ENCODE measurements around the gene KCTD19.

KCTD19 gene

DNA sequence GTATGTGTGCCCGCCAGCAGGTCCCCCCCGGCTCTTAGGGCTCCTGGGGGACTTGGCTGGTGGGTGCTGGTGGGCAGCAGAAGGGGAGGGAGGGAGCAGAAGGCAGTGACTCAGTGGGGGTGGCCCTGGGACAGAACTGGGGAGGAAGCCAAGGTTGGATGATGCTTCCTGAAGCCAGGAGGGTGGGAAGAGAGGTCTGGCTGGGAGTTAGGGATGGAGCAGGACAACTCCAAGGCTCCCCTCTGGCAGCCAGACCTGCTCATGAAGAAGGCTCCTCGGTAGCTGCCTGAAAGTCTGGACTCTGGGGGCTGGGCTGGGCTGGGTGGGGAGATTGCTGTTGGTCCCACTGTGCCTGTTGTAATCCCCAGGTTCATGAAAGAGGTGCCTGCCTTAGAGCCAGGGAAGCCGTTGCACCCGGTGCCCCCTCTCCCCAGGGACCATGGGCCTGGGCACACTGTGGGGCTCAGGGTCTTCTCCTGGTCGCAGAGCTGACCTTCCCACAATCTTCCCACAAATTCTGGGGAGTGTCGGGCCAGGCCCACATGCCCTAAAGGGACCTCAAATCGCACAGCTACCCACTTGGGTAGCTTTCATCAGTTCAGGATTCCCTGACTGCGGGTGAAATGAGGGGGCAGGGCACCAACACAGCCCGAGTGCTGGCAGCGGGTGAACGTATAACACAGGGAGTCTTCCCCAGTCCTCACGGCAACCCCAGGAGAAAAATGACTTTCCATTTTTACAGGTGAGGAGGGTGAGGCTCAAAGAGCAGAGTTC is 48.4 kb downstream of the KCTD19 start:
- peaks cover 10 to 14% of the 10 kb centered on the region in 2 experiments for H3K4me1 ChIP-seq (ENCODE audit: control insufficient read depth in 1 of 2, insufficient read depth in 1 of 2, low read depth in 1 of 2, low read length in 1 of 2)
- H3K27me3 ChIP-seq, result peaks cover 8% of the 10 kb centered on the region
- peak overlapping the region; percentile 49 to 60 for H3K4me3 ChIP-seq (ENCODE audit: low read depth in 1 of 2, low read length in 1 of 2)
- no peaks in the 10 kb centered on the region for H3K9me3 ChIP-seq
- TF ChIP-seq, protein P1, sequence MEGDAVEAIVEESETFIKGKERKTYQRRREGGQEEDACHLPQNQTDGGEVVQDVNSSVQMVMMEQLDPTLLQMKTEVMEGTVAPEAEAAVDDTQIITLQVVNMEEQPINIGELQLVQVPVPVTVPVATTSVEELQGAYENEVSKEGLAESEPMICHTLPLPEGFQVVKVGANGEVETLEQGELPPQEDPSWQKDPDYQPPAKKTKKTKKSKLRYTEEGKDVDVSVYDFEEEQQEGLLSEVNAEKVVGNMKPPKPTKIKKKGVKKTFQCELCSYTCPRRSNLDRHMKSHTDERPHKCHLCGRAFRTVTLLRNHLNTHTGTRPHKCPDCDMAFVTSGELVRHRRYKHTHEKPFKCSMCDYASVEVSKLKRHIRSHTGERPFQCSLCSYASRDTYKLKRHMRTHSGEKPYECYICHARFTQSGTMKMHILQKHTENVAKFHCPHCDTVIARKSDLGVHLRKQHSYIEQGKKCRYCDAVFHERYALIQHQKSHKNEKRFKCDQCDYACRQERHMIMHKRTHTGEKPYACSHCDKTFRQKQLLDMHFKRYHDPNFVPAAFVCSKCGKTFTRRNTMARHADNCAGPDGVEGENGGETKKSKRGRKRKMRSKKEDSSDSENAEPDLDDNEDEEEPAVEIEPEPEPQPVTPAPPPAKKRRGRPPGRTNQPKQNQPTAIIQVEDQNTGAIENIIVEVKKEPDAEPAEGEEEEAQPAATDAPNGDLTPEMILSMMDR (IDR thresholded peaks at IDR 0.05), result no peak
- H3K36me3 ChIP-seq, result no peaks in the 10 kb centered on the region
- H3K27ac ChIP-seq, result no peak overlapping the region

DNA sequence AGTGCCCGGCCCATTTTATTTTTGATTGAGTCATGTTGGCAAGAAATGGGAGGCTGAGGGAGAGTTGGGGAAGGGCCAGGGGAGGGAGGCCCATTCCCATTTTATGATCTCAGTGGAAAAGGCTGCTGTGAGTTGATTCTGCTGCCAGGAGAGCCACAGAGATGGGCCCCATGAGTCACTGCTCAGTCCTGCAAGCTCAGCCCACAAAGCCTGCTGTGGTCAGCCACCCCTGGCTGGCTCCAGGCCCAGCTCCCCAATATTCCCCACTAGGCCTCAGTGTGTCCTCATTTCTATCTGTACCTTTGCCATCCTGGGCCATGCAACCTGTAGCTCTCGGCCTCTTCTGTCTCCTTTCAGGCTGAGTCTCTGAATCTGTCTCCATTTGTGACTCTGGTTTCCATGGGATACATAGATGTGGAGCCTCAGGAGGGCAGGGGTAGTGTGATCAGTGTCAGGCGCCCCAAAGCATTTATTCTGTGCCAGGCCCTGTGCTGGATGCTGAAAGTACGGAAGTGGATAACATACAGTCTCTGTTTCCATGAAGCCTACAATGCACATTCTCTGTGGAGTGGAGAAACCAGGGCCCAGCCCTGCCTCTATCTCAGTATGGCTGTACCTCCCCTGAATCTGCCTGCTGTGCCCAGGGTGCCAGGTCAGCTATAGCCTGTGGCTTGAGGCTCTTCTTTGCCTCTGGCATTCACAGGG is 49.1 kb downstream of the KCTD19 start:
- Histone ChIP-seq H3K27me3 (peaks cover 8% of the 10 kb centered on the region), H3K4me3 (ENCODE audit: low read depth in 1 of 2, low read length in 1 of 2) (no peak overlapping the region), H3K9me3 (no peaks in the 10 kb centered on the region), H3K27ac (no peak overlapping the region), H3K4me1 (ENCODE audit: control insufficient read depth in 1 of 2, insufficient read depth in 1 of 2, low read depth in 1 of 2, low read length in 1 of 2) (peaks cover 10 to 14% of the 10 kb centered on the region in 2 experiments), H3K36me3 (no peaks in the 10 kb centered on the region)
- TF ChIP-seq, protein P1 (IDR thresholded peaks at IDR 0.05), result no peak

DNA sequence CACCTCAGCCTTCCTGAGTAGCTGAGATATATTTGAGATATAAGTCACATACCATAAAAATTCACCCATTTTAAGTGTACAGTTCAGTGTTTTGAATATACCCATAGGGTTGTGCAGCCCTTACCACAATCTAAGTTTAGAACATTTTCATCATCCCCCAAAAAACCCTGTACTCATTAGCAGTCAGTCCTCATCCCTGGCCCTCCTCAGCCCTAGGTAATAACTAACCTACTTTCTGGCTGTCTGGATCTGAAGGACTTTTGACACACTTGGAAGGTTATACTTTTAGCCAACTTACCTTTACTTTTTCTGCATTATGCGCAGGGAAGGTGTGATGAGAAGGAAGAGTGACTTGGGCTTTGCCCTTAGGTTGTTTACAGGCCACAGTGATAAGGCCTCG is 51.2 kb downstream of the KCTD19 start:
- H3K4me3 ChIP-seq (ENCODE audit: low read depth in 1 of 2, low read length in 1 of 2), result no peak overlapping the region
- no peak overlapping the region for H3K27ac ChIP-seq
- H3K36me3 ChIP-seq, result no peaks in the 10 kb centered on the region
- H3K27me3 ChIP-seq, result peaks cover 8% of the 10 kb centered on the region
- no peaks in the 10 kb centered on the region for H3K9me3 ChIP-seq
- H3K4me1 ChIP-seq (ENCODE audit: control insufficient read depth in 1 of 2, insufficient read depth in 1 of 2, low read depth in 1 of 2, low read length in 1 of 2), result peaks cover 10 to 14% of the 10 kb centered on the region in 2 experiments
- TF ChIP-seq, protein P1 (IDR thresholded peaks at IDR 0.05), result no peak

DNA sequence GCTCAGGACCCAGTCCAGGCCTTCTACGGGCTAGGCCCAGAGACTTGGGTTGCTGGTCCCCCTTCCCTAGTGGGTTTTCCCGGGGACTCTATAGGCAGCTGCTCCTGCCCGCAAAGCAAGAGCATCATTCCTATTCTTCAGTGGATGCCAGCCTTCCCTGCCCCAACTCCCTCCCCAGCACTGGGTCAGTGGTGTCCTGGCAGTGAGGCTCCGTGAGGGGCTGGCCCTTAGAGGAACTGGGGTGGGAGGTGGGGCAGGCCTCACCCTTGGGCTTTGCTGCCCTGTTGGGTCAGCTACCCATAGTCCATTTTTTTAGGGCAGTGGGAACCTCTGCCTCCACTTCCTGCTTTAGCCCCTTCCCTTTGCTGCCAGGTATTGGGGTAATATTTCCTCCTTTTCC is 55.1 kb downstream of the KCTD19 start:
- TF ChIP-seq, protein P1 (IDR thresholded peaks at IDR 0.05), result no peak
- Histone ChIP-seq H3K9me3 (no peaks in the 10 kb centered on the region), H3K27me3 (peaks cover 13% of the 10 kb centered on the region), H3K36me3 (no peaks in the 10 kb centered on the region), H3K4me1 (ENCODE audit: control insufficient read depth in 1 of 2, insufficient read depth in 1 of 2, low read depth in 1 of 2, low read length in 1 of 2) (no peaks in the 10 kb centered on the region), H3K4me3 (ENCODE audit: low read depth in 1 of 2, low read length in 1 of 2) (no peak overlapping the region), H3K27ac (no peak overlapping the region)

DNA sequence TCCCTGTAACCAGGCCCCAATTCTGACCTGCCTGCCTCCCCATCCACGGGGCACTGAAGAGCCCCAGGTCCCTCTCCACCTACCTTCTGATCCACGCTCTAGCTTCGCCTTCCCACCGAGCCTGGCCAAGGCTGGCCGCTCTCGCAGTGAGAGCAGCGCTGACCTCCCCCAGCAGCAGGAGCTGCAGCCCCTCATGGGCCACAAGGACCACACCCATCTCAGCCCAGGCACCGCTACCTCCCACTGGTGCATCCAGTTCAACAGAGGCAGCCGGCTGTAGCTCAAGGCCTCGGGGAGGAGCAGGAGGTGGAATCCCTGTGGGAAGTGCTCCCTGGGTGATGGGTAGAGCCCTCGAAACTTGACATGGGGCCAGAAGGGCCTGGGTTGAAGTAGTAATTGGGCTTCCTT is 55.6 kb downstream of the KCTD19 start:
- Histone ChIP-seq H3K36me3 (no peaks in the 10 kb centered on the region), H3K27ac (no peak overlapping the region), H3K4me3 (ENCODE audit: low read depth in 1 of 2, low read length in 1 of 2) (no peak overlapping the region), H3K27me3 (peaks cover 13% of the 10 kb centered on the region), H3K4me1 (ENCODE audit: control insufficient read depth in 1 of 2, insufficient read depth in 1 of 2, low read depth in 1 of 2, low read length in 1 of 2) (no peaks in the 10 kb centered on the region), H3K9me3 (no peaks in the 10 kb centered on the region)
- TF ChIP-seq, protein P1 (IDR thresholded peaks at IDR 0.05), result no peak

Measured in neutrophil (primary cell).